CD4-positive, CD25-positive, alpha-beta regulatory T cell (primary cell): ENCODE measurements around the gene PHOSPHO1. TPM values are rescaled to one million over a fixed set of nuclear protein-coding genes. Genes with fewer than 3 reads are reported as not detected.
A peak's percentile ranks its signal among the peaks of the same experiment; 100 is the strongest.

ENCODE experiments used
- ATAC-seq, 2 donors: fragments of 150-1000 bp; cut with Tn5 transposase; one replicate each; pipeline ENCODE4 v1.10.0; 2021; ENCODE audit warnings: low read depth in 2 of 2, moderate number of reproducible peaks in 2 of 2, moderate library complexity in 1 of 2
- DNase-seq, 3 donors: peaks; one replicate each; pipeline versions ENCODE4 v3.0.0 to v3.0.0-alpha.2; 2012 to 2022; ENCODE audit warnings: mixed read lengths in 1 of 3
- H3K27ac ChIP-seq: one replicate; pipeline ENCODE4 v1.7.0; 2013; ENCODE audit warnings: mild to moderate bottlenecking, low read length; ENCODE audit not compliant: insufficient read depth, poor library complexity, severe bottlenecking
- H3K27me3 ChIP-seq: one replicate; pipeline ENCODE4 v1.7.0; 2013; ENCODE audit warnings: low read length; ENCODE audit not compliant: control insufficient read depth, insufficient read depth
- H3K36me3 ChIP-seq: one replicate; pipeline ENCODE4 v1.7.0; 2013; ENCODE audit warnings: mild to moderate bottlenecking, low read length, moderate library complexity; ENCODE audit not compliant: control insufficient read depth, insufficient read depth
- H3K4me1 ChIP-seq: 2 replicates; pipeline ENCODE4 v1.7.0; 2013; ENCODE audit warnings: mild to moderate bottlenecking, low read length; ENCODE audit not compliant: insufficient read depth, control insufficient read depth, poor library complexity, severe bottlenecking
- H3K4me3 ChIP-seq: one replicate; pipeline ENCODE4 v1.7.0; 2013; ENCODE audit warnings: low read depth, mild to moderate bottlenecking, low read length, moderate library complexity
- H3K9me3 ChIP-seq, 2 experiments: 1 replicate in 1 of 2; 2 replicates in 1 of 2; pipeline ENCODE4 v1.7.0; 2013; ENCODE audit warnings: low read length in 2 of 2, mild to moderate bottlenecking in 1 of 2, moderate library complexity in 1 of 2; ENCODE audit not compliant: control insufficient read depth in 2 of 2
- H3K27ac Mint-ChIP-seq, 3 donors: one replicate each; pipeline ENCODE4 v1.8.0; 2020 to 2022; ENCODE audit warnings: mild to moderate bottlenecking in 3 of 3, mixed read lengths in 3 of 3, moderate library complexity in 2 of 3
- H3K27me3 Mint-ChIP-seq: one replicate; pipeline ENCODE4 v1.8.0; 2022; ENCODE audit warnings: mild to moderate bottlenecking, mixed read lengths
- H3K36me3 Mint-ChIP-seq: one replicate; pipeline ENCODE4 v1.8.0; 2020; ENCODE audit warnings: mixed read lengths
- H3K4me1 Mint-ChIP-seq, 4 donors: one replicate each; pipeline ENCODE4 v1.8.0; 2020 to 2022; ENCODE audit warnings: mixed read lengths in 4 of 4, mild to moderate bottlenecking in 1 of 4
- H3K4me3 Mint-ChIP-seq, 4 donors: one replicate each; pipeline ENCODE4 v1.8.0; 2020 to 2022; ENCODE audit warnings: mild to moderate bottlenecking in 4 of 4, mixed read lengths in 4 of 4, moderate library complexity in 3 of 4
- H3K9me3 Mint-ChIP-seq, 7 donors: one replicate each; pipeline ENCODE4 v1.8.0; 2020 to 2022; ENCODE audit warnings: mixed read lengths in 7 of 7, mild to moderate bottlenecking in 3 of 7, moderate library complexity in 2 of 7
- polyA plus RNA-seq, 4 donors: library from polyadenylated mRNA; unstranded; fragments of 300-500 nt; fragmentation: Illumina TruSeq; gene quantifications; one replicate each; pipeline ENCODE4 v1.2.3, GENCODE V29; 2021
- total RNA-seq: library from RNA; stranded (reverse); gene quantifications from one replicate; pipeline ENCODE4 v1.2.3, GENCODE V29; 2022

Gene PHOSPHO1
- total and polyA plus RNA-seq, 5 donors from 2014 or later: 0.11 to 0.24 (median 0.15) TPM; not detected in 2

DNA sequence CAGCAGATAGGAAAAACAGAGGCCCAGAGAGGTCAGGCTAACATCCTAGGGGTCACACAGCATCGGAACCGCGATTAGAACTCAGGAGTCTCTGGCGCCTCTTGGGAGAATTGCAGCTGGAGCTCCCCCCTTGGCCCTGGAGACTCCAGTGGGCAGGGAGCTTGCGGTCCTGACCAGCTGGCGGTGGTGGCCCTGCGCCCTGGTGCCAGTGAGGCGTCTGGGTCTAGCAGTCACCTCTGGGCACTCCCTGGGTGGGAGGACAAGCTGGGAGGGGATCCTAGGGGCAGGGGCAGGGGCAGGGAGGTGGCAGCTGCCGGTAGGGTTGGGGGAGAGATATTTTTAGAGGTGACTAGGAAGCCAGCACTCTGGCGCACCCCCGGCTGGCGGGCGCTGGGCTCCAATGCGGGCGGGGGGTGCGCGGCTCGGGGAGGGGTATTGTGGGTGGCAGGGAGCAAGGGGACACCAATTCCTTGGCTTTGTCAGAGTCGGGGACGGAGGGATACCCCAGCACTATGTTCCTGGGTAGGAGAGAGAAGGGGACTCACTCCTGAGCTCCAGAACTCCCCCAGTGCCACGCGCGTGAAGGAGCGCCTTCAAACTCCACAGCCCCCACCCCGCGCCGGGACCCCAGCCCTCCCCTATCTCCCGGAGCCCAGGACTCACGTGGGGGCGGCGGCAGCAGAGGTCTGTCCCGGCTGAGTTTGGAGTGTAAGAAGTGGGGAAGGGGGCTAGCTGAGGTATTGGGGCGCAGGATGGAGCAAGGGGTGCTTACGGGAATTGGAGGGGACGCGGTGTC lies 584 bp downstream of the PHOSPHO1 start:
- Mint-ChIP-seq H3K36me3 (no peaks in the 10 kb centered on the region), H3K9me3 (peaks cover 0 to 1% (median 0%) of the 10 kb centered on the region in 7 donors), H3K27ac (peak overlapping the region in 1 of 3 donors; percentile 49), H3K4me1 (peaks cover 0 to 27% (median 14%) of the 10 kb centered on the region in 4 donors), H3K4me3 (peak overlapping the region; percentile 82 to 89 (median 86)), H3K27me3 (peaks cover 73% of the 10 kb centered on the region)
- DNase-seq (no peak), ATAC-seq (no peak)
- Histone ChIP-seq H3K4me3 (peak overlapping the region; percentile 48), H3K36me3 (no peaks in the 10 kb centered on the region), H3K9me3 (no peaks in the 10 kb centered on the region), H3K27me3 (peaks cover 17% of the 10 kb centered on the region), H3K4me1 (peaks cover 22% of the 10 kb centered on the region), H3K27ac (no peak overlapping the region)

GRCh38 chr17:49229076-49229804 lies 1.3 kb downstream of the PHOSPHO1 start:
- peaks cover 17% of the 10 kb centered on the region for H3K27me3 ChIP-seq
- no peaks in the 10 kb centered on the region for H3K9me3 ChIP-seq
- Mint-ChIP-seq H3K4me3 (peak overlapping the region; percentile 54 to 84 (median 82)), H3K27ac (peak overlapping the region in 1 of 3 donors; percentile 49), H3K4me1 (peaks cover 0 to 30% (median 14%) of the 10 kb centered on the region in 4 donors), H3K27me3 (peaks cover 71% of the 10 kb centered on the region), H3K36me3 (no peaks in the 10 kb centered on the region), H3K9me3 (peaks cover 0 to 1% (median 0%) of the 10 kb centered on the region in 7 donors)
- no peaks in the 10 kb centered on the region for H3K36me3 ChIP-seq
- ATAC-seq (no peak), DNase-seq (no peak)
- H3K4me3 ChIP-seq: no peak overlapping the region
- H3K4me1 ChIP-seq: peaks cover 30% of the 10 kb centered on the region
- no peak overlapping the region for H3K27ac ChIP-seq

- no peak overlapping the region for H3K27ac ChIP-seq
- H3K4me3 Mint-ChIP-seq: peak overlapping the region in 2 of 4 donors; percentile 63 to 68
- H3K9me3 ChIP-seq: no peaks in the 10 kb centered on the region
- H3K36me3 Mint-ChIP-seq: peaks cover 5% of the 10 kb centered on the region
- peaks cover 5 to 43% (median 20%) of the 10 kb centered on the region in 4 donors for H3K4me1 Mint-ChIP-seq
- DNase-seq: peak; percentile 59 to 78 (median 73)
- H3K4me3 ChIP-seq: no peak overlapping the region
- peak in 1 of 2 donors; percentile 38 for ATAC-seq
- peaks cover 0 to 1% (median 0%) of the 10 kb centered on the region in 7 donors for H3K9me3 Mint-ChIP-seq
- H3K27ac Mint-ChIP-seq: peak overlapping the region in 2 of 3 donors; percentile 35 to 46
- H3K36me3 ChIP-seq: no peaks in the 10 kb centered on the region
- H3K4me1 ChIP-seq: peaks cover 46% of the 10 kb centered on the region
- peaks cover 69% of the 10 kb centered on the region for H3K27me3 Mint-ChIP-seq
- H3K27me3 ChIP-seq: peaks cover 12% of the 10 kb centered on the region
Observed at GRCh38 chr17:49227436-49228261, 2.9 kb downstream of the PHOSPHO1 start.

DNA sequence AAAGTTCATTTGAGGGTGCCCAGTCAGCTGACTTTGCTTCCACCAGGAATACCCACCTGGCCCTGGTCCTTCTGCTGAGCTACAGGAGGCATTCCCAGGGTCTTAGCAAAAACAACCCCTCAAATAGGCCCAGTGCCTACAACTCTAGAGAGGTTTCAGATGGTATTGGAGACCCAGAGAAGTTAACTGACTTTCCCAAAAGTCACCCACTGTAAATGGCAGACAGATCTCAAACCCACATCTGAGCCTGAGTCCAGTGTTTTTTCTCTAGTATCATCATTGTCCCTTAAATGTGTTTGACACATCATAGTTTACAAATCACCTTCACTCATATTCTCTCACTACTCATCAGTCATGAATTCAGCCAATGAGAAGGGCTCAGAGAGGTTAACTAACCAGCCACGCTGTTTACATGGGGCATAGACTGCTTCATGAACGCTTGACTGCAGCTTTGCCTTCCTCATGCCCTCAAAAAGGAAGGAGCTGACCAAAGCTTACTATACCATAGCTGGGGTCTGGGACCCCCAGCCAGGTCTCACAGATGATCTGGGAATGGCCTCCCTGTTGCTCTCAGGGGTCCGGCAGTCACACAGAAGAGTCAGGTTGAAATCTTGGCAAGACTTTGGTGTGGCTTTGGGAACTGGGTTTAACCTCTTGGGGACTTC lies 3.7 kb downstream of the PHOSPHO1 start:
- no peaks in the 10 kb centered on the region for H3K9me3 ChIP-seq
- Mint-ChIP-seq H3K36me3 (peaks cover 5% of the 10 kb centered on the region), H3K9me3 (peaks cover 0 to 1% (median 0%) of the 10 kb centered on the region in 7 donors), H3K27ac (no peak overlapping the region), H3K4me1 (peaks cover 5 to 43% (median 20%) of the 10 kb centered on the region in 4 donors), H3K27me3 (peaks cover 66% of the 10 kb centered on the region), H3K4me3 (peak overlapping the region in 1 of 4 donors; percentile 63)
- no peak for ATAC-seq
- no peak overlapping the region for H3K27ac ChIP-seq
- H3K4me3 ChIP-seq: no peak overlapping the region
- no peaks in the 10 kb centered on the region for H3K36me3 ChIP-seq
- no peak for DNase-seq
- H3K27me3 ChIP-seq: peaks cover 12% of the 10 kb centered on the region
- H3K4me1 ChIP-seq: peaks cover 47% of the 10 kb centered on the region

DNA sequence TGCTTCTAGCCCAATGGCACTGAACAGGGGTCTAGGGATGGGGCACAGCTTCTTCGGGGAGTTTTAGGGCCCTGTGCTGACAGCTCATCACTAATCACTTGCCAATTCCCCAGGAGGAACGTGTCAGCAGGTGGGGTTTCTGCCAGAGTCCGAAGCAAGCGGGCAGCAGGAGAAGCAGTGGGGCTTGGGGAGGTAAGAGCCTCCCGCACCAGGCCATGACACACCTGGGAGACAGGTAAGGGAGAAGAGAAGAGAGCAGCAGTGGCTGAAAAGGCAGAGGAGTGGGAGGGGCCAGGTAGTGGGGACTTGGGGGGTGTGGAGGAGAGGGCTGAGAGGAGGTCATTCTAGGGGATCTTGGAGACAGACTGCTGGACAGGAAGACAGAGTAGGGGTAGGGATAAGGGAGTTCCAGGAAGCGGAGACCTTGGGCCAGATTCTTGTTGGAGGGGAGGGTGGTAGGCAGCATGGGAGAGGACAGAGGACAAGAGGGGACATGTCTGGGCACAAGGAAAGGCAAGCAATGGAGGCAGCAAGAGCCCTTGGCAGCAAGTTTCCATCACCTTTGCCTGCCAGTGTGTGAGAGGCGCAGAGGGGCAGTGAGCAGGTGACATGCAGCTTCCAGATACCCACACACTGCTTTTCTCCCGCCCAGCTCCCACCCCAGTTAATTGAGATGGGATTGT lies 4.9 kb downstream of the PHOSPHO1 start:
- Histone ChIP-seq H3K4me3 (no peak overlapping the region), H3K4me1 (peaks cover 39% of the 10 kb centered on the region), H3K27ac (no peak overlapping the region), H3K27me3 (peaks cover 7% of the 10 kb centered on the region), H3K36me3 (no peaks in the 10 kb centered on the region), H3K9me3 (no peaks in the 10 kb centered on the region)
- H3K4me1 Mint-ChIP-seq: peaks cover 5 to 37% (median 16%) of the 10 kb centered on the region in 4 donors
- peaks cover 0 to 1% (median 0%) of the 10 kb centered on the region in 7 donors for H3K9me3 Mint-ChIP-seq
- no peak for DNase-seq
- peak overlapping the region in 2 of 4 donors; percentile 71 to 73 for H3K4me3 Mint-ChIP-seq
- peaks cover 54% of the 10 kb centered on the region for H3K27me3 Mint-ChIP-seq
- H3K36me3 Mint-ChIP-seq: peaks cover 5% of the 10 kb centered on the region
- H3K27ac Mint-ChIP-seq: no peak overlapping the region
- ATAC-seq: no peak

GRCh38 chr17:49224997-49225337 lies 5.6 kb downstream of the PHOSPHO1 start:
- peaks cover 5% of the 10 kb centered on the region for H3K36me3 Mint-ChIP-seq
- no peak overlapping the region for H3K27ac Mint-ChIP-seq
- H3K27me3 Mint-ChIP-seq: peaks cover 50% of the 10 kb centered on the region
- peak overlapping the region; percentile 32 to 84 (median 66) for H3K4me3 Mint-ChIP-seq
- Histone ChIP-seq H3K4me1 (peaks cover 33% of the 10 kb centered on the region), H3K27me3 (peaks cover 7% of the 10 kb centered on the region), H3K9me3 (no peaks in the 10 kb centered on the region), H3K36me3 (no peaks in the 10 kb centered on the region), H3K27ac (no peak overlapping the region), H3K4me3 (no peak overlapping the region)
- ATAC-seq (no peak), DNase-seq (no peak)
- peaks cover 0 to 1% (median 0%) of the 10 kb centered on the region in 7 donors for H3K9me3 Mint-ChIP-seq
- H3K4me1 Mint-ChIP-seq: peaks cover 5 to 39% (median 16%) of the 10 kb centered on the region in 4 donors
